ENCODE data around the gene INO80C.
"Not testable (repeated sequence)": the region's sequence is repeated elsewhere in the genome, so short reads cannot be mapped to it uniquely, and the experiment has no call there.

INO80C gene

DNA sequence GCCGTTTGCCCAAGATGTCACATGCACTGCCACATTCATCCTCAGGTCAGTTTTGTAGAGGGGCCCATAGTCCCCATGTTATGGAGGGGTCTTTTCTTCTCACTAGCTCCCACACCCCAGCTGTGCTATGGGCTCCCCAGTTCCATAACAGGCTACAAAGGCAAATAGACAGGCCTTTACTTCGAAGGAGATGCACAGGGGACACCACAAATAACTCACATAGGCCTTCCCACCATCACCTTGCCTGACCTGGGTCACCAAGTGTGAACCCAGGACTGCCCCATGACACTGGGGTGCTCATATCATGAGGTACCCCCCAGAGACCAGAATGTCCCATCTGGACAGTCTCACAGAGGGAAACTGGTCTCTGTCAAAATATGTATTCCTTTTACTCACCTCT, 15.0 kb upstream of the INO80C start:
- DNase-seq, result no peak

- DNase-seq, result no peak
These were observed 14.1 kb upstream of the INO80C start for GRCh38 chr18:35511833-35512232.

GRCh38 chr18:35511428-35511827, 13.7 kb upstream of the INO80C start:
- no peak for DNase-seq

- DNase-seq, result no peak
These were observed 12.4 kb upstream of the INO80C start for GRCh38 chr18:35510076-35510651.

GRCh38 chr18:35508746-35509338, 11.1 kb upstream of the INO80C start:
- DNase-seq, result no peak

DNA sequence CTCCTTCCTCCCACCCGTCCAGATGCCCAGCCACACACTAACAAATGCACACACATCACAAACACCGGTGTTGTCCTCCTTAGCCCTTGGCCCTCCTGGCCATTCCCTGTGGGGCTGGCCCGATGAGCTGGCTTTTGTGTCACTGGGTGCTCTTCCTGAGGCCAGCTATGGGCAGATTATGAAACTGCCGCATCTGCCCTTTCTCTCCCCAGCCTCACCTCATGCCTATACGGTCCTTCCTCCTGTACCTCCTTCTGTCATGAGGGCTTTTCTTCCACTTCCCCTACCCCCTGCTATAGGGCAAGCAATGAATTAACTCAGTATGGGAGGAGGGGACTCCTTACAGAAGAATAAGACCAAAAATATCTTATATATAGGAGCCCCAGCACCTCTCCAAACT, 10.3 kb upstream of the INO80C start:
- no peak for DNase-seq

GRCh38 chr18:35507623-35508022, 9.9 kb upstream of the INO80C start:
- DNase-seq, result no peak

DNA sequence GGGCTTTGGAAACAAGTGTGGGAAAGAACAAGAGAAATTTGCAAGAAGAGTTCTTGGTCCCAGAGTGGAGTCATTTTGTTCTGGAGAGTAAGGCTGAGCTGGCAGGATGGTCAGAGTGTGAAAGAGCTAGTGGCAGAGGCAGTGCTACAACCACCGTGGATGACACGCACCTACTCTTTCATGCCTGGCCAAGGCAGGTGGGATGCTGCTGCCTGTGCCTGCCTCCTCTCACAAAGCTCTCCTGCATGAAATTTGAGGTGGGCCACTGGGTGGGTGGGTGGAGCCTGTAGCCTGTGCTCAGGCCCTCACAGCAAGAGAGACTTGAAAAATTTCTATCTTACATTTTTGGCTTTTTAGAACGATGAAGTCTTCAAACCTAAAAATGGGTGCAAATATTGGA, 9.4 kb upstream of the INO80C start:
- DNase-seq, result no peak

DNA sequence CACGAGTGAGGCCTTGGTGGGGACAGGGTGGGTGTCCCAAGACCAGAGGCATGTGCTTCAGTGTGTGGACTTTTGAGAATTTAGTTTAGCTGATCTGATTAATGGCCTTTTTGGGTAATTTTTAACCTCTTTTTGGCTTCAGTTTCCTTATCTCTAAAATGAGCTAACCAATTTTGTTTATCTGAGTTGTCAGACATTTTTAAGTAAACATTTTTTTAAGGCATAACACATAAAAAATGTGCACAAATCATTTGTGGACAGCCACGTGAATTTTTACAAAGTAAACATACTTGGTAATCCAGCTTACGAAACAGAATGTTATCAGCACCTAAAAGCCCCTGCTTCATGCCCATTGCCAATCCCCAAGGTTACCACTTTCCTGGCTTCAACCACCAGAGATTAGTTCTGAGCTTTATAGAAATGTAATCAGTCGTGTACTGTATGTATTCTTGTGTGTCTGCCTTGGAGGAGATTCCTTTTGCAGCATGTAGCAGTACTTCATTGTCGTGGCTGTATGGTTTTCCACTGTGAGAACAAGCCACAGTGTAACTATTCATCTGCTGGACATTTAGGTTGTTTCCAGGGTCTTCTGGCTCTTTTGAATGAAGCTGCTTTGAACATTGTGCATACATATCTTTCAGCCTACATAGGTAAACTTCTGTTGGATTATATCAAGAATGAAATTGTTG, 8.4 kb upstream of the INO80C start:
- no peak for DNase-seq

GRCh38 chr18:35504996-35505395, 7.2 kb upstream of the INO80C start:
- no peak for DNase-seq

GRCh38 chr18:35502052-35502451, 4.3 kb upstream of the INO80C start:
- no peak for DNase-seq

DNA sequence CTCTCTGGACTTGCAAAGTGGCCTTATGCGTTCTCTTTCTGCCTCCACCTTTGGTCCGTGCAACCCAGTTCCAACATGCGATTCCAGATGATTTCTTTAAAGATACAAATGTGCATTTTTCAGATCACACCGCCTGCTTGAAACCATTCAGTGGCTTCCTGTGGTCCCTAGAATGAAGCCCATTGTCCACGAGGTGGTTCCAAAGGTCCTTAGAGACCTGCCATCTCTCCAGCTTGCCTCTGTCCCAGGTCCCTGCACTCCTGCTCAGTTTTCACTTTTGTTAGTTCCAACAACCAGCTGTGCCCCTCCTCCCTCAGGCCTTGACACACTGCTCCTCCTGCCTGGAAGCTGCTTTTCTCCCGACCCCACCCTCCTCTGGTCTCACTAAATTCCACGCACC, 3.6 kb upstream of the INO80C start:
- no peak for DNase-seq

DNA sequence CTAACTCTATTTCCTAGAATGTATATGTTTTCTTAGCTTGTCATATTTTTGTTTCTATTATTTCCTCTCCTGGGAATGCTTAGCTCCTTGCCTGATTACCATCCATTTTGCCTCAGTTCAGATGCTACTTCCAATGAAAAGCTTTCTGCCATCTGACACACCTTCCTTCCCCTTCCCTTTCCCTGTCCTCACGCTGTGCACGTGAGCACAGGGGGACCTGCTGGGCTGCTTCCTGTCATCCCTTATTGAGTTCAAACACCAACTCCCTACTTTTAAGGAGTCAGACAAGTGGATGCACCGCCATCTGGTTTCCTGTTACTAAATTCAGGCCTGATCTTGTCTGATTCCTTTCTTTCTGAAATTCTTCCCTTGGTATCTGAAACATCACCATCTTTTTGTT, 2.4 kb upstream of the INO80C start:
- DNase-seq, result no peak

- DNase-seq, result no peak
These were observed 762 bp downstream of the INO80C start for GRCh38 chr18:35497027-35497369.

DNA sequence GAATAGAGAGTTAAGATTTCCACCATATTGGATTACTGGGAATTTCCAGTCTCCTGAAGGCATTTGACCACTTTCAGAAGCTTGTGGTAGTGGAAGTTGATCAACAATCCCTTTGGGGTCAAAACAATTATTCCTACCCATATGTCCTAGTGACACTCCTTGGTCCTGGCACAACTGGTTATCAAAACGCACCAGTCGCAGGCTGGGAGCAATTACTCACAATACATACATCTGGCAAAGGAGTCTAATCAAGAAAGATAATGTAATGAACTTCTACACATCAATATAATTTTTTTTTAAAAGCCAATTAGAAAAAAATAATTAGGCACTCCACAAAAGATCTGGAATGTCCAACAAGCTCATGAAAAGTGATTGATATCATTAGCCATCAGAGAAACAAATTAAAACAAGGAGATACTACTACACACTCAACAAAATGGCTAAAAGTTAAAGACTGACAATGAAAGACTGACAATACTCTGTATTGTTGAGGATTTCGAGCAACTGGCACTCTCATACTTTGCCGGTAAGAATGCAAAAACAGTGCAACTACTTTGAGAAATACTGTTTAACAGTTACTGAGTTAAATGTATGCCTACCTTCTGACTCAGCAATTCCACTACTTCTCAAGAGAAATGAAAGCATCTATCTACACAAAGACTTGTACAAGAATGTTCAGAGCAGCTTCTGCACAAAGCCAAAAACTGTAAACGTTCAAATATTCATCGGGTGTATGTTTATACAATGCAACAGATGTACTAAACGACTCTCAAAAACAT, 2.0 kb downstream of the INO80C start:
- DNase-seq, result no peak

- DNase-seq, result no peak
These were observed 3.2 kb downstream of the INO80C start for GRCh38 chr18:35494251-35495220.

GRCh38 chr18:35491700-35492077, 6.1 kb downstream of the INO80C start:
- no peak for DNase-seq

GRCh38 chr18:35490894-35491699, 6.7 kb downstream of the INO80C start:
- no peak for DNase-seq

DNA sequence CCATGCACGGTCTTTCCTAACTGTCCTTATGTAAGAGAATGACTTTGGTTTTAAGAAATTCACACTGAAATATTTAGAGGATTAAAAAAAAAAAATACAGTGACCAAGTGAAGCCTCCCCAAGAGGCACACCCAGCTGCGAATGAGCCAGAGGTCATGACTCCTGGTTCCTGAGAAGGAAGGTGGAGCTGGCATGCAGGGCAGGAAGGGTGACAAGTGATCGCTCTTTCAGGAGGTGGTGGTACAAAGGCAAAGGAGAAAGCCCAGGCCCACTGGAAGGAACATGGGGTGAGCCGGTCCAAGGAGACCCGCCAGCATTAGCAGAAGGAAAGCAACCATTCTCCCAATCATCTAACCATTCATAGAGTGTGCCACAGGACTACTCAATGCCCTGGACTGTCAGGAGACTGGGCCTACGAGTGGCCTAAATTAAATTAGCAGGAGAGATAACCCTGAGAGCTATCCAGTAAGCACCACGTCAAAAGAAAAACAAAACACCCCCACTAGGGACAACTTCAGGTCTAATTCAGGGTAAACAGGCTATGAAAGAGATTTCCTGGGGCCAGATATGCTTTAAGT, 7.8 kb downstream of the INO80C start:
- DNase-seq, result no peak

DNA sequence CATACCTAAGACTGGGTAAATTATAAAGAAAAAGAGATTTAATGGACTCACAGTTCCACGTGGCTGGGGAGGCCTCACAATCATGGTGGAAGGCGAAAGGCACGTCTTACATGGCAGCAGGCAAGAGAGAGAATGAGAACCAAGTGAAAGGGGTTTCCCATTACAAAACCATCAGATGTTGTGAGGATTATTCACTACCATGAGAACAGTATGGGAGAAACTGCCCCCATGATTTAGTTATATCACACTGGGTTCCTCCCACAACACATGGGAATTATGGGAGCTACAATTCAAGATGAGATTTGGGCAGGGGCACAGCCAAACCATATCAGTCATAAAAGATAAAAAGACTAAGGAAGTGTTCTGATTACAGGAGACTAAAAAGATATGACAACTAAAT, 8.5 kb downstream of the INO80C start:
- not testable (repeated sequence) for DNase-seq

DNA sequence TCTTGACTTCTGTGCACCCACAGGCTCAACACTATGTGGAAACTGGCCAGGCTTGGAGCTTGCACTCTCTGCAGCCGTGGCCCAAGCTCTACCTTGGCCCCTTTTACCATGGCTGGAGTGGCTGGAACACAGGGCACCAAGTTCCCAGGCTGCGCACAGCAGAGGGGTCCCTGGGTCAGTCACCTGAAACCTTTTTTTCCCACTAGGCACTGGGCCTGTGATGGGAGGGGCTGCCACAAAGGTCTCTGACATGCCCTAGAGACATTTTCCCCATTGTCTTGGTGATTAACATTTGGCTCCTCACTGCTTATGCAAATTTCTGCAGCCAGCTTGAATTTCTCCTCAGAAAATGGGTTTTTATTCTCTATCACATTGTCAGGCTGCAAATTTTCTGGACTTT, 9.4 kb downstream of the INO80C start:
- DNase-seq, result not testable (repeated sequence)

Data from effector CD4-positive, alpha-beta T cell (primary cell).